ENCODE data around the gene RELN.

The RELN gene

GRCh38 chr7:103644319-103644718 is 345.1 kb downstream of the RELN start:
- peak; percentile 32 for FAIRE-seq
- DNase-seq (ENCODE audit: low spot score) = no peak

DNA sequence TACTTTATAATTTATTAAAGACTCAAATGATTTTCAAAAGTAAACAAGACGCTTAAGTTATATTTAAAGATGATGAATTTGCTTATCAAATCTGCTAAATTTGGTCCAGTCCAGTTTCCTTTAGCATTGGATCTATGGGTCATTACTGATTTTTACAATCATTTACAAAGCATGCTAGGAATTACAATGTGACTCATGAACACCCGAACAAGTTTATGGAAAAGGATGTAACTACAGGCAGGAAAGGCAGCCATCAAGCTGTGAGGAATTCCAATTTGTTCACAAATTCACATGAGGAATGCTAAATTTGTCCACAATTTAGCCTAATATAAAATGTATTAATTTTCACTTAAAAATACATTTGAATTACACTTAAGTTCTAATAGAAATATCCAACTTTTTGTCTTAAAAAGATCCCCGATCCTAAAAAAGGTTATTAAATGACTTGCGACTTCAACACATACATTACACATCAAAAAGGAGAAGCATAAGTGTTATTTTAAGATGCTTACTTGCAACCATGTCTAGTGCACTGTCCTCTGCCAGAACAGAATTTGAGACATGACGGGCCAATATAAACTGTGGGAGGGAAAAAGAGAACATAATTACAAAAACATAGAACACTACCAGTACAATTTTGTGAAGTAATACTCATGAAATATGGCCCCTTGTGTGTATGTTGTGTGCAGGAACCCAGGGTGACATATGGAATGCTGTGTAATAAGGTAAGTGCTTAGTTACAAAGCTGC is 349.3 kb downstream of the RELN start:
- FAIRE-seq (peak; percentile 94), DNase-seq (ENCODE audit: low spot score) (peak; percentile 75)

DNA sequence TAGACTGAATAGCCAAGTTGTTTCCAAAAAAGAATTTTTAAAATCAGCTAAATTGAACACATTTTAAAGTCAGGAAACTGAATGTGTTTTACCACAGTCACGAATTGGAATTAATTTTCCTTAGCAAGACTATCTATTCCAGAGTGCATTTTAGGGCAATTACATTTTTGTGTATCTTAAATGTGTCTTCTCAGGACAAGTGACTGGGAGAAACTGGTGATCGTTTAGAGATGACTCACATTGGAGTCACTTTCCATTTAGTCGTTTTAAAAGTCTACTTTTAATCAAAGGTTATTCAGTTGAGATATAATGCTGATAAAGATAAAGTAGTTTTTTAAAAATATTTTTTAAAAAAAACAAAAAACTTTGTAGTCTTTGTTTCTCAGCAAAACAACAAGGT is 351.7 kb downstream of the RELN start:
- DNase-seq (ENCODE audit: low spot score) (peak; percentile 48), FAIRE-seq (peak; percentile 90)

DNA sequence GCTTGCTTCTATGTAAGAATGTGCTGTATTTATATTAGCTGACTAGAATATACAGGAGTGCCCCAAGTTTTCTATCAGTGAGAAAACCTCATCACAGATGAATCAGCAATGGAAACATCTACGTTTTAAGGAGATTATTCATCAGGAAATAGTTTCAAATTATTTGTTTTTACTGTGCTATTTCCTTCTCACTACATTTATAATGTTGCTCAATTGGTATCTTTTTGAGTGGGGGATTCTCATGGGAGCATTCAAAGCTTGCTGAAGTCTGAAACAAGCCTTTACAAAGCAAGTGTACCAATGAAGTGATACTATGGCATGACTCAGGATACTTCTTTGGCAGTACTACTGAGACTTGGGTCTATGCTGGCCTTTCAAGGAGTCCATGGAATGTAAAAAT is 352.4 kb downstream of the RELN start:
- peak; percentile 17 for FAIRE-seq
- DNase-seq (ENCODE audit: low spot score) = peak; percentile 31

GRCh38 chr7:103636153-103636552 is 353.3 kb downstream of the RELN start:
- DNase-seq (ENCODE audit: low spot score) (no peak), FAIRE-seq (no peak)

DNA sequence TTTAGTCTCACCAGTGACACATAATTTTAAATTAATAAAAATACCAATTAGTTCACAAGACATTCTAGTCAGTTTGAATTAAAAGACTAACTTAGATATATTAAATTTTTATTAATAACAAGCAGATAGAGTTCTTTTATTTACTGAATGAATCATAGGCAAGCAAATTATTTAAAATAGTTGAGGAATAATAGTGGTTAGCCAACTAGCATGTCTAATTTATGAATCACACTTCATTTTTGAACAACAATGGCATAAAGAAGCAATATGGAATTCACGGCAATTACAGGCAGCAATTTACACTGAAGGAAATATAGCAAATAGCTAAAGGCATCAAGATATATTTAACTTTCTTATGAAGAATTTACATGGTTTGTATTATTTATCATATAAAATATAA is 356.5 kb downstream of the RELN start:
- DNase-seq (ENCODE audit: low spot score) (no peak), FAIRE-seq (no peak)

GRCh38 chr7:103632005-103632639 is 357.3 kb downstream of the RELN start:
- FAIRE-seq (no peak), DNase-seq (ENCODE audit: low spot score) (no peak)

GRCh38 chr7:103630318-103630717 is 359.1 kb downstream of the RELN start:
- FAIRE-seq (no peak), DNase-seq (ENCODE audit: low spot score) (no peak)

DNA sequence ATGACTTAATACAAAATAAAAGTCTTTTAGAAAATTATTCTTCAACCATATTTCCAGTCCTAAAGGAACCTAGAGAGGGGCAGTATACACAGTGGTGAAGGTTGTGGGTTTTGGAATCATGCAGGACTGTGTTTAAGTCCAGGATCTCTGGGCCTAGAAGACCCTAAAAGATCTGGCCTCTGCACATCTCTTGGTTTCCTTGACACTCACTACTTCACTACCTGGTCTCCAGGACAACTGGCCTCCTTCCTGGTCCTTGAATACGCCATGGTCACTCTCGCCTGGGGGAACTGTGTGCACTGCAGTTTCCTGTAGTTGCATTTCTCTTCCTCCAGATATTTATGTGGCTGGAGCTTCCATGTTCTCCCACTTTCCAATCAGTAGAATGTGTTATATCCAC is 360.7 kb downstream of the RELN start:
- no peak for FAIRE-seq
- DNase-seq (ENCODE audit: low spot score) = no peak

GRCh38 chr7:103626776-103627175 is 362.7 kb downstream of the RELN start:
- no peak for DNase-seq (ENCODE audit: low spot score)

GRCh38 chr7:103622274-103622673 is 367.2 kb downstream of the RELN start:
- FAIRE-seq (no peak), DNase-seq (ENCODE audit: low spot score) (no peak)

More at GRCh38 chr7:103626776-103627175, 362.7 kb downstream of the RELN start:
- FAIRE-seq = no peak

GRCh38 chr7:103613655-103614642 is 375.5 kb downstream of the RELN start:
- FAIRE-seq = no peak

GRCh38 chr7:103609778-103610177 is 379.7 kb downstream of the RELN start:
- no peak for DNase-seq (ENCODE audit: low spot score)
- FAIRE-seq = no peak

More at GRCh38 chr7:103613655-103614642, 375.5 kb downstream of the RELN start:
- no peak for DNase-seq (ENCODE audit: low spot score)

DNA sequence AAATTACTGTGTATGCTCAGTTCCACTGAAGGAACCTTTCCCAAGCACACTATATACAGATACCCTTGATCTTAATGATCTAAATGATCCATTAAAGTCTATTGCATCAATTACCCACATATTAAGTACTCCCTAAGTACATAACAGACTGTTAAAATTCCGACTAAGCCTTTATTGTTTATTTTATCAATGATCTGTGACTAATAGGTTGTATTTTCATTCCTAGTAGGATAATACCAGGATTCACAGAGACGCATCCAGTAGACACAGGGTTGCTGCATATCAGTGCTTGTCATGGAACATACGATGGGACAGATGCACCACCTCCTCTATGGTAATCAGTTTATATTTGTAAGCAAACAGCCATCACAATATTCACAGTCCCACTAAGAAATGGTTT is 383.8 kb downstream of the RELN start:
- no peak for DNase-seq (ENCODE audit: low spot score)
- no peak for FAIRE-seq

- DNase-seq (ENCODE audit: low spot score) = no peak
- FAIRE-seq = no peak
Observed at GRCh38 chr7:103598326-103598905, 391.0 kb downstream of the RELN start.

DNA sequence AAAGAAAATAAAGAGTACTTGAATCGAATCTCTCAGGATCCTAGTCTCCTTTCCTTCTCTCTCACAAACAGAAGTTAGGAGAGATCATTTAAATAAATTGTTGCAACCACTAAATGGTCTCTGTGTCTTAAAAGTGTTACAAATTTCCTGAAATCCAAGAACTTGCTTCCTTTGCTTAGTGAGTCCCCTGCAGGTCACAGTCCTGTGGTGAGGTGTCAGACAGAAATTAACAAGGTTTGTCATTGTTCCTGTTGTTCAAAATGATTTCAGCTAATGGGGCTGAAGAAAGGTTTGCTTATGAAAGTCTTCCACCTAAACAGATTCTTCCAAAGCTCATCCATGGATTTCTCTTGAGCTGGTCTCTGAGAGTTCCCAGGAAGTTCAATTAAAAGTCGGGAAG is 391.9 kb downstream of the RELN start:
- DNase-seq (ENCODE audit: low spot score) (no peak), FAIRE-seq (no peak)

DNA sequence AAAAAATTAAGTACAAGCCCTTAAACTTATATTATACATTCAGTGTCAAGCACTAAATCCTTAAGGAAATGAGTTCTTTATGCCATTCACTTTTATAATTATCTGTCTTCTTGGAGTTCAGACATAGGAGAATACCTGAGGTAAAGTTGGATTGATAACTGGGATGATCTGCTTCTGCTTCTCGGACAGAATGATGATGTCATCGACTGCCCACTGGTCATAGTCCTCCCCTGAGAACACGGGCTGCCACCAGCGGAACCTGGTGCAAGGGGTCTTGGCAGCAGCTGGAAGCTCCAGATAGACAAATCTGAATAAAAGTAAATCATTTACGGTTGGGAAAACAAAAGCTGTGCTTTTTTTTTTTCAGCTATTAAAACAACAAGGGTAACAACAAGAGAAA is 395.3 kb downstream of the RELN start:
- DNase-seq (ENCODE audit: low spot score) = no peak

GRCh38 chr7:103593691-103594090 is 395.8 kb downstream of the RELN start:
- no peak for FAIRE-seq
- no peak for DNase-seq (ENCODE audit: low spot score)

More for the DNA sequence above, 395.3 kb downstream of the RELN start:
- no peak for FAIRE-seq

GRCh38 chr7:103592844-103593243 is 396.6 kb downstream of the RELN start:
- no peak for FAIRE-seq
- DNase-seq (ENCODE audit: low spot score) = no peak

- FAIRE-seq (no peak), DNase-seq (ENCODE audit: low spot score) (no peak)
Observed at GRCh38 chr7:103592187-103592586, 397.3 kb downstream of the RELN start.

DNA sequence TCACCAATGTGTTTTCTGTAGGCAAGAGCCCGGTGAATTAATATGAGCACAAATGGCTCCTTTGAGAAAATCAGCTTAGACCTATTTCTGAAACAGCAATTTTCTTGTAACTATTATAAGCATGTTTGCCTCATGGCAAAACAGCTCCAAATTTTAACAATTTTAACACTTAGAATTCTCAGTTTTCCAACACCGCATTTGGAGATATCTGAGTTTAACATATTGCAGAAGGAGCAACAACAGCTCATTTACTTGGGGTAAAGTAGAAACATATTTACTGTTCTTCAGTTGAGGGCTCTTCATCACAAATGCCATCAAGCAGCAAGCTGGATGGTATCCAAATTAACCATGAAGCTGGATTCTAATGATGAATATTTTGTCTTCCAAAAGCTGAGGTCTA is 409.4 kb downstream of the RELN start:
- FAIRE-seq = no peak
- DNase-seq (ENCODE audit: low spot score) = no peak

Measured in RCC 7860 (cell line).